Breast epithelium (tissue), 4 donors: ENCODE results near the gene ARHGEF28. TPM values are rescaled to one million over a fixed set of nuclear protein-coding genes. Genes with fewer than 3 reads are reported as not detected.

Source experiments
- DNase-seq, 2 donors: peaks; one replicate each; pipeline ENCODE4 v3.0.0-alpha.2; 2019; ENCODE audit warnings: low spot score in 2 of 2
- H3K27ac ChIP-seq, 2 donors: fragments of 200-600 bp; sonication (generic) in 1 of 2; one replicate each; pipeline ENCODE4 v1.5.1; 2016 to 2019; ENCODE audit warnings: mild to moderate bottlenecking in 1 of 2
- H3K27me3 ChIP-seq, 2 donors: fragments of 200-600 bp; sonication (generic) in 1 of 2; one replicate each; pipeline versions ENCODE4 v1.5.1 to v1.6.0; 2017 to 2019; ENCODE audit warnings: control low read depth in 1 of 2, mild to moderate bottlenecking in 1 of 2
- H3K36me3 ChIP-seq: fragments of 200-600 bp; one replicate; pipeline ENCODE4 v1.5.1; 2019
- H3K4me1 ChIP-seq, 2 donors: fragments of 200-600 bp; sonication (generic); one replicate each; pipeline ENCODE4 v1.5.1; 2016 to 2019; ENCODE audit warnings: control low read depth in 1 of 2
- H3K4me3 ChIP-seq, 3 donors: fragments of 200-600 bp; sonication (generic); 1 replicate in 2 of 3; 2 replicates in 1 of 3; pipeline ENCODE4 v1.5.1; 2016 to 2019; ENCODE audit warnings: mild to moderate bottlenecking in 3 of 3, moderate library complexity in 2 of 3
- H3K9me3 ChIP-seq, 2 donors: fragments of 200-600 bp; sonication (generic) in 1 of 2; one replicate each; pipeline ENCODE4 v1.5.1; 2016 to 2019; ENCODE audit warnings: control low read depth in 1 of 2
- CTCF ChIP-seq, 3 donors: fragments of 450-650 bp; IDR thresholded peaks; one replicate each; pipeline ENCODE4 v1.5.1; 2016 to 2017; ENCODE audit warnings: antibody characterized with exemption in 3 of 3, mild to moderate bottlenecking in 3 of 3, moderate library complexity in 3 of 3
- POLR2A ChIP-seq: fragments of 450-650 bp; IDR thresholded peaks from one replicate; pipeline ENCODE4 v1.6.1; 2016; ENCODE audit warnings: antibody characterized with exemption, mild to moderate bottlenecking, moderate library complexity
- POLR2AphosphoS5 ChIP-seq, 3 donors: sonication (generic); formaldehyde crosslinking; IDR thresholded peaks; one replicate each; pipeline ENCODE4 v1.6.1; 2017; ENCODE audit warnings: antibody characterized with exemption in 3 of 3
- intact Hi-C: fragments of 100-400 bp; cut with DNase I; formaldehyde crosslinking; loops from one replicate; pipeline ENCODE4 v1.15.1; 2023; ENCODE audit warnings: low total_unique reads
- total RNA-seq, 3 donors: library from RNA; depleted of rRNA; stranded (reverse); fragments of >200 nt; gene quantifications; one replicate each; pipeline ENCODE4 v1.1.0, GENCODE V29; 2016

Gene ARHGEF28
- total RNA-seq, 3 donors from 2014 or later: 11.4 to 65.4 (median 31.5) TPM

- Histone ChIP-seq H3K4me1 (no peaks in the 10 kb centered on the region), H3K36me3 (no peaks in the 10 kb centered on the region), H3K9me3 (no peaks in the 10 kb centered on the region), H3K4me3 (peak overlapping the region in 2 of 3 donors; percentile 26 to 43), H3K27me3 (no peaks in the 10 kb centered on the region), H3K27ac (peak overlapping the region; percentile 57 to 90)
- intact Hi-C loops: no loop called here
- TF ChIP-seq POLR2A (no peak), POLR2AphosphoS5 (IDR thresholded peaks at IDR 0.05) (no peak), CTCF (IDR thresholded peaks at IDR 0.05) (no peak)
- DNase-seq: no peak
Measured at GRCh38 chr5:73815631-73816030, 189.6 kb downstream of the ARHGEF28 start.

- Histone ChIP-seq H3K4me3 (no peak overlapping the region), H3K27ac (peak overlapping the region; percentile 88 to 90), H3K4me1 (no peaks in the 10 kb centered on the region), H3K9me3 (no peaks in the 10 kb centered on the region), H3K36me3 (no peaks in the 10 kb centered on the region), H3K27me3 (no peaks in the 10 kb centered on the region)
- no peak for DNase-seq
- TF ChIP-seq POLR2A (no peak), CTCF (IDR thresholded peaks at IDR 0.05) (no peak), POLR2AphosphoS5 (IDR thresholded peaks at IDR 0.05) (no peak)
- intact Hi-C loops: no loop called here
Measured at GRCh38 chr5:73816656-73817420, 190.8 kb downstream of the ARHGEF28 start.

- H3K27me3 ChIP-seq: no peaks in the 10 kb centered on the region
- no peak for DNase-seq
- intact Hi-C loops: no loop called here
- H3K36me3 ChIP-seq: no peaks in the 10 kb centered on the region
- H3K27ac ChIP-seq: peak overlapping the region; percentile 88 to 90
- peaks cover 0 to 6% of the 10 kb centered on the region in 2 donors for H3K4me1 ChIP-seq
- no peaks in the 10 kb centered on the region for H3K9me3 ChIP-seq
- H3K4me3 ChIP-seq: no peak overlapping the region
- TF ChIP-seq CTCF (IDR thresholded peaks at IDR 0.05) (no peak), POLR2A (no peak), POLR2AphosphoS5 (IDR thresholded peaks at IDR 0.05) (no peak)
Measured at GRCh38 chr5:73818357-73818756, 192.4 kb downstream of the ARHGEF28 start.

GRCh38 chr5:73820326-73820725 lies 194.3 kb downstream of the ARHGEF28 start:
- no peak for DNase-seq
- peaks cover 0 to 12% of the 10 kb centered on the region in 2 donors for H3K4me1 ChIP-seq
- no peaks in the 10 kb centered on the region for H3K36me3 ChIP-seq
- no peak overlapping the region for H3K4me3 ChIP-seq
- intact Hi-C loops: no loop called here
- no peaks in the 10 kb centered on the region for H3K9me3 ChIP-seq
- H3K27me3 ChIP-seq: no peaks in the 10 kb centered on the region
- TF ChIP-seq CTCF (IDR thresholded peaks at IDR 0.05) (no peak), POLR2AphosphoS5 (IDR thresholded peaks at IDR 0.05) (no peak), POLR2A (no peak)
- peak overlapping the region; percentile 70 to 90 for H3K27ac ChIP-seq

GRCh38 chr5:73821003-73821402 lies 195.0 kb downstream of the ARHGEF28 start:
- intact Hi-C loops: no loop called here
- Histone ChIP-seq H3K9me3 (no peaks in the 10 kb centered on the region), H3K27ac (peak overlapping the region; percentile 70 to 90), H3K27me3 (no peaks in the 10 kb centered on the region), H3K4me1 (peaks cover 0 to 12% of the 10 kb centered on the region in 2 donors), H3K4me3 (no peak overlapping the region), H3K36me3 (no peaks in the 10 kb centered on the region)
- TF ChIP-seq POLR2AphosphoS5 (IDR thresholded peaks at IDR 0.05) (no peak), CTCF (IDR thresholded peaks at IDR 0.05) (no peak), POLR2A (no peak)
- no peak for DNase-seq
